ENCODE results near the gene TAF1C.

TAF1C gene

DNA sequence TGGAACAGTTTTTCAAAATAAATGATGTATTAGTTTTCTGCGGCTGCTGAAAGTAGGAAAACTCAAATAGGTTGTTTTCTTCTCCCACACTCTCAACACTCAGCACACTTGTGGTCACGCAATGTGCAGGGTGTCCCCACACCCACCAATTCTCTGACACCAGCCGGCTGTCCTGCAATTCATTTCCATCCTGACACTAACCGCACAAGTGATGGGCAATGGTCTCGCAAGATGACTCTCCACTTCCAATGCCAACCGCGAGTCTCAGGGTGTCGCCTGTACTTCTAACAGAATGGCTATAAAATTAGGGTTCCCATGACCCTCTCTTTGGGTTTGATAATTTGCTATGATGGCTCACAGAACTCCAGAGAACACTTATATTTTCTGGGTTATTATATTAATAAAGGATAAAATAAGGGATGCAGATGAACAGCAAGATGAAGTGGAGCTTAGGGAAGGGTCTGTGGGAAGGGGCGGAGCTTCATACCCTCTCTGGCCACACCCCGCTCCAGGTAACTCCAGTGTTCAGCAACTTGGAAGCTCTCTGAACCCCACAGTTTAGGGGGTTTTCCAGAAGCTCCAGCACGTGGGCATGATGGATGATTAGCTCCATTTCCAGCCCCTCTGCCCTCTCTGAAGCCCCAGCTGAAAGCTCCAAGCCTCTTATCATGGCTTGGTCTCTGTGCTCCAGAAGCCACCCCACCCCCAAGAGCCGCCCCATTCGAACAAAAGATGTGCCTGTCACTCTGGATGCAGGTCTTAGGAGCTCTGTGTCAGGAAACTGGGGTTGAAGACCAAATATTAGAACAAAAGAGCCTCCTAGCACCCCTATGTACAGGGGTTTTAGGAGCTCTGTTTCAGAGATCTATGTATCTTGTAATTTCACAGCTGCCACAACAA lies 19.8 kb downstream of the TAF1C start:
- in situ Hi-C loops (cut with MboI; ENCODE audit: low sequenced_read_pairs) = no loop called here

DNA sequence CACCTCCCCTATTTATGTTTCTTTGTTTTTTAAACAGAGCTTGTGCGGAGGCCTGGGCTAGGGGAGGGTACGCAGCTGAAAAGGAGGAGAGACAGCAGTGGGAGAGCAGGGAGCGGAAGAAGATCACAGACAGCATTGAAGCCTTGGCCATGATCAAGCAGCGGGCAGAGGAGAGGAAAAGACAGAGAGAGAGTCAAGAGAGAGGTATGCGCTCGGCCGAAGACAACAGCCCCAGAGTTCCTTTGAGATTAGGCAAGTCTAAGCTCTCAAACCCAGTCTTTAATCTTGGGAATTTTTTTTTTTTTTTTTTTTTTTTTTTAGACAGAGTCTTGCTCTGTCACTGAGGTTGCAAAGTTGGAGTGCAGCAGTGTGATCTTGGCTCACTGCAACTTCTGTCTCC lies 21.1 kb downstream of the TAF1C start:
- in situ Hi-C loops (cut with MboI; ENCODE audit: low sequenced_read_pairs) = no loop called here

DNA sequence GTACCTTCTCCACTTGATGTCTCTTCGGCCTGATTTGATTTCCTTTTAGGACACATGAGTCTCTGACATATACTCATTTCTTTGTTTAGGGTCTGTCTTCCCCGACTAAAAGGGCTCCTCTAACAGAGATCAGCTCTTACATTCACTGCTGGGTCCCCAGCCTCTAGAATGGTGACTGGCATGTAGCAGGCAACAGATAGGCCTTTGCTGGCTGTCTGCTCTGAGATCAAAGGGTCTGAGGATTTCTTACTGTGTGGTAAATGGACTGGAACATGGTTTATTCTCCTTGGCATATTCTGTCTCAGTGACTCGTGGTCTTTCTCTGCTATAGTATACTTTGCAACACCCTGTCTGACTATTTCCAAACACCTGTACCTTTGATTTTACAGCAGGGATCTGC lies 25.1 kb downstream of the TAF1C start:
- in situ Hi-C loops (cut with MboI; ENCODE audit: low sequenced_read_pairs) = no loop called here

DNA sequence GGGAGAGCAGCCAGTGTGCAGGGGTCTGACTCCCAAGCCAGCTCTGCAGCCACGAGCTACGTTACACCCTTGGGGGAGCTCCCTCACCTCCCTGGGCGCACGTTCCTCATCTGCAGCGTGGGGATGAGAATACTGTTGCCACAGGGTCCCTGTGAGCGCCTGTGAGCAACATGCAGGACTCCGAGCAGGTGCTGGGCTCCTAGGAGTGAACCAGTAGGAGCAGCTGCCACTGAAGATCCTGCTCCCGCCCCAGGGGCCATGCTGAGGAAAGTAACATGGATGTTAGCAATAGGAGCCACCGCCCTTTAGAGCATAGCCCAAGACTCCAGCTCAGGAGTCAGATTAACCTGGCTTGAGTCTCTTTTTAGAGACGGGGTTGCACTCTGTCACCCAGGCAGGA lies 25.8 kb downstream of the TAF1C start:
- in situ Hi-C loops (cut with MboI; ENCODE audit: low sequenced_read_pairs) = no loop called here

DNA sequence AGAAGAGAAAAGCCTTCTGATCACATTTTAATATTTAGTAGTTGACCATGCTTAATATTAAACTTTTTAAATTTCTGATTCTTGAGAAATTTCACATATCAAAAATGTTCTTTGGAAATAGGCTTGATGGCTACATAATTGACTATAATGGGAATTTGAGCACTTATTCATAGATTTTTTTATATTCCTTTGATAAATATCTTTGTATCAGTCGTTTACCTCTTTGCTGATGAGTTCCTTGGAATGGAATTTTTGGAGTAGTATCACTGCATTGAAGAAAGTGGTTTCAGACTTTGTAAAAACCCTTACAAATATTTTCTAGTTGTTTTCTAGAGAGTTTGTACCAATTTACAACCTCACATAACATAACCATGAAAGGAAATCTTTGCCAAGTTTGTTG lies 27.1 kb downstream of the TAF1C start:
- in situ Hi-C loops (cut with MboI; ENCODE audit: low sequenced_read_pairs) = no loop called here

DNA sequence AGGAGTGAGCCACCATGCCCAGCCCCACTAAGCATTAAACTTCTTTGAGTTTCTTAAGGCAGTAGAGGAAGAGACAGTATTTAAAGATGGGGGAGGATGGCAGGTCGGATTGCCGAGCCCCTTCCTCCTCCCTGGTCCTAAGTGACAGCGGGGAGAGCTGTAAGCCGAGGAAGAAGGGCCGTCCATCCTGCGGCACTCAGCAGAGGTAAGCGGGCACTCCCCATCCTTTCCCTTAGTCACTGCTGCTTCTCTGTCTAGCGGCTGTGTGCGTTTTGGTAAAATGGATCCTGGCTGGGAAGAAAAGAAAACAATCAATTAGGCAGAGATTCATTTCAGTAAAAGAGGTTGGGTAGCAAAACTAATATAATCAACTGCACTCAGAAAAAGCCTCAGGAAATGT lies 27.9 kb downstream of the TAF1C start:
- in situ Hi-C loops (cut with MboI; ENCODE audit: low sequenced_read_pairs) = no loop called here

DNA sequence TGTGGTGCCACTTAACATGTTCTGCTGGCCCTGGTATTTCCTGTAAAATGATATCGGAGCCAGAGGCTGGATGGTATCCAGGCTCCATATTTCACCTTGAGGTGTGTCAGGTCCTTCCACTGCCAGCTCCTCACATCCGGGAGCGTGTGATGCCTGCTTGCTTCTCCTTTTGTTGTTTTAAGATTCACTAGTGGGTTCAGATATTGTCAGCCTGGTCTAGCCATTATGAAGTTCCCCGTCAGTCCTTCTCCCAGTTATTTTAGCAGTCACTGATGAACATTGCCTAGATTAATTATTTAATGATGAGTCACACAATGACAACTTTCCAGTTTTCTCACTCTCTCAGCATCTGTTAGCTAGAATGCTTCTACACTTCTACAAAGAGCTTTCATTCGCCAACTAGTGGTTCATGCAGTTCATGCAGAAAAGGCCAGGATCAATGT lies 30.5 kb downstream of the TAF1C start:
- in situ Hi-C loops (cut with MboI; ENCODE audit: low sequenced_read_pairs) = no loop called here

DNA sequence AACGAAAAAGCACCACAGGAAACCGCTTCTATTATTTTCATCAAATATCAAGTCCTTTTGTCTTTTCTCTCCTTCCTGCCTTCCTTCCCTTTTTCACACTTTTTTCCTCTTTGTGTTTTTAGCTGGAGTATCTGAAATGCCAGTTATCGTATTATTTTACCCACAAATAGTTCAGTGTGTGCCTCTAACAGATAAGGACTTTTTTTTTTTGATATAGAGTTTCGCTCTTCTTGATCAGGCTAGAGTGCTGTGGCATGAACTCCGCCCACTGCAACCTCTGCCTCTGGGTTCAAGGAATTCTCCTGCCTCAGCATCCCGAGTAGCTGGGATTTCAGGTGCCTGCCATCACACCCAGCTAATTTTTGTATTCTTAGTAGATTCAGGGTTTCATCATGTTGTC lies 31.1 kb downstream of the TAF1C start:
- in situ Hi-C loops (cut with MboI; ENCODE audit: low sequenced_read_pairs) = no loop called here

DNA sequence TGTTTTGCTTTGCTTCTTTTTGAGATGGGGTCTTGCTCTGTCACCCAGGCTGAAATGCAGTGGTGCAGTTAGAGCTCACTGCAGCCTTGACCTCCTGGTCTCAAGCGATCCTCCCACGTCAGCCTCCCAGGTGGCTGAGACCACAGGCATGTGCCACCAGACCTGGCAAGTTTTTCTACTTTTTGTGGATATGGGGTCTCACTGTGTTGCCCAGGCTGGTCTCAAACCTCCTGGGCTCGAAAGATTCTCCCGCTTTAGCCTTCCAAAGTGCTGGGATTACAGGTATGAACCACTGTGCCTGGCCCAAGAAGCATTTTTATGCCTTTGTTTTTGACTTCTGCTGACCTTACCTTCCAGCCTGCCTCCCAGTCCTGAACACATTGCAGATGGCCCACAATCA lies 31.6 kb downstream of the TAF1C start:
- in situ Hi-C loops (cut with MboI; ENCODE audit: low sequenced_read_pairs) = no loop called here

DNA sequence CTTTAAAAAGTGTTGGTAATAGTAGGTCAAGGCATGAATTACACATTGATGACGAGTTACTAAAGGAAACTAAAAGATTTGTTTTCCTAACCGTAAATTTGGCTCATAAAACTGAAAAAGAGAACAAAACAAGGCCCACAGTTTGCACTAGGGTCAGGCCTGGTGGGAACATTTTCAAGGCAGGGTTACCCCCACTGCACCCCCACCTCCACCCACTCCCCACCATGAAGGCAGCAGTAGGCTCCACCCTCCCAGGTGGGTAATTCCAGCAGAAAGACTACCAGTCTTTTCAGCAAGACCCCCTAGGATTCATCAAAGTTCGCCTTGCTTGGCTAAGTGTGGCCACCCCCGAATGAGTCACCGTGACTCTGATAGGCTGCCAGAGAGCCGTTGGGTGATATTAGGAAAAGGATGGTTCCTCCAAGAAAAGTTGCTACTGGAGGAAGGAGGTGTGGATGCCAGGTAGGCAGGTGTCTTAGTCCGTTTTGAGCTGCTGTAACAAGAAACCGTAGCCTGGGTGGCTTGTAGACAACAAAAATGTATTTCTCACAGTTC lies 33.1 kb downstream of the TAF1C start:
- in situ Hi-C loops (cut with MboI; ENCODE audit: low sequenced_read_pairs) = no loop called here

DNA sequence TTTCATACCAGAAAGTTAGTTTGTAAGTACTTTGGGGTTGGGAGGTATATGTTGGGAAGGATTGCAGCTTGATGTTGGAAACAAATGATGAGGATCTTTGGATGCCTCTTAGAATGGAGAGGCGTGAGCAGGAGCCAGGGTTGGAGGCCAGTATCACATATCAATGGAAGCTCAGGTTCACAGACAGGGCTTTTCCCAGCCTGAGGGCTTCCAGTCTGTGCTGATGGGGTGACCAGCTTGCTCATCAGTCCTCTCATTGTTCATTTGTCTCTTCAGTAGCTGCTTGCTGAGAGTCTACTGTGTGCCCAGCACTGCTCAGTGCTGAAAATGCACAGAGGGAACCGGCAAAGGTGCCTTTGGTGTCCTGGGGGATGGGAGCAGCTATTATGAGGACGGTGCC lies 35.9 kb downstream of the TAF1C start:
- in situ Hi-C loops (cut with MboI; ENCODE audit: low sequenced_read_pairs) = no loop called here

DNA sequence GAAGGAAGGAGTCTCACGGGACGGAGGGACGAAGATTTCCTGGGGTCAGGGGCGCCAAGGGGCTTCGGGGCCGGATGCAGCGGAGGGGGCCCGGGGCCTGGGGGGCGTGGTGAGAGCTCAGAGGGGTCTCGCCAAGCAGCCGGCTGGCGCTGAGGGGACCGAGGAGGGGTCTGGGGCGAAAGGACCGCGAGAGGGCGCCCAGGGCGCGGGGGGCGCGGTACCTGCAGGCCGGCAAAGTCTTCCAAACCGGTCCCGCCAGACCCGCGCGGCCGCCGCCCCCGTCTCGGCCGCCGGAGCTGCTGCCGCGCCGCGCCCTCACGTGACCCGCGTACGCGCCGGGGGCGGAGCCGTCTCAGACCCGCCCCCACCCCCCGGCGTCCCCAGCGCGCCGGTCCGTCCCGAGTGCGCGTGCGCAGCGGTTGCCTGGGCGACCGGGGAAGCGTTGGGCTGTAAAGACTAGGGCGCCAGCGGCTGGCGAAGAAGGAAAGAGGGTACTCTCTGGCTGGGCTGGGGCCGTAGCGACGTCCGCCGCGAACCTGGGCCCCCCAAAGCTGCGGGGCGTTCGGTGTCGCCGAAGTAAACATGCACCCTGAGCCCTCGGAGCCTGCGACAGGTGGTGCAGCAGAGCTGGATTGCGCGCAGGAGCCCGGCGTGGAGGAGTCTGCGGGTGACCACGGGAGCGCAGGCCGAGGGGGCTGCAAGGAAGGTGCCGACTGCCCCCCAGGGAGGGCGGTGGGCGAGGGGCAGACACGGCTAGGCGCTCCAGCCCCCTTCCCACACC lies 41.8 kb downstream of the TAF1C start, which contains the start of the genes DNAAF1 and HSDL1:
DNAAF1 (plus strand) TSS at position 450 of the 781 bp plus-strand sequence; CDS start at position 583, 133 bp downstream.
HSDL1 (minus strand) TSS at position 319 of the 781 bp plus-strand sequence. CDS start 13,856 bp downstream, outside the sequence.
- in situ Hi-C loops (cut with MboI; ENCODE audit: low sequenced_read_pairs) = no loop called here

DNA sequence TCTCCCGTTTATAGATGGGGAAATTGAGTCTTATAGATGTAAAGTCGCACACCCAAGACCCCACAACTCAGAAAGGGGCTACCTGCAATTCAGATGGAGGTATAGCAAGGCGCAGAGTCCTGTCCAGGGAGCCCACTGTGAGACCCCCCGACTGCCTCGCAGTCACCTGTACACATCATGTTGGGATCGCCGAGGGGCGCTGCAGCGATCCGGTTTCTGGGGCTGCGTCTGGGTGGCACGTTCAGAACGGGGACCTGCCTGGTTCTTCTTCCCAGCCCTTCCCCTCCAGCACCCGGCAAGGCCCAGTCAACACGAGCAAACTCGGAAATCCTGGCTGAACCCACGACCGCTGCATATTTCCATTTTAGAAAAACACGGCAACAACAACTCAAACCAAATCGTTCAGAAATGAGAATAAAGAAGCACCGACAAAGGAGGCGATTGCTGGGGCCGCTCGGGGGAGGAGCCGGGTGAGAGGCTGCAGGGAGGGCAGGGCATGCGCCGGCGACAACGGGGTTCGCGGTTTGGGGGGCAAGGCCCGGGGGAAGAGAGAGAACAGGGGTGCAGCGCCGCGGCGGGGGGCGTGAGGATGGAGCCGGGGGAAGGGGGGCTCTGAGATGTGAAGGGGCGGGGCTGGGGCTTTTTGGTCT lies 42.5 kb downstream of the TAF1C start:
- in situ Hi-C loops (cut with MboI; ENCODE audit: low sequenced_read_pairs) = no loop called here

DNA sequence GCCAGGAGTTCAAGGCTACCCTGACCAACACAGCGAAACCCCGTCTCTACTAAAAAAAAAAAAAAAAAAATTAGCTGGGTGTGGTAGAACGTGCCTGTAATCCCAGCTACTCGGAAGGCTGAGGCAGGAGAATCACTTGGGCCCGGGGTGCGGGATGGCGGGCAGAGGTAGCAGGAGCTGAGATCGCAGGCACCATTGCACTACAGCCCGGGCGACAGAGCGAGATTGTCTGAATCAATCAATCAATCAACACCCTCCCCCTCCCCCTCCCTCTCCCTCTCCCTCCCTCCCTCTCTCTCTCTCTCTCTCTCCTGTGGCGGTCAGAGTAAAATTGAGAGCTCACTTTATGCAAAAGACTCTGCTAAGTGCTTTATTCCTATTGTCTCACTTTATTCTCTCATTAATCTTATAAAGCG lies 43.1 kb downstream of the TAF1C start:
- in situ Hi-C loops (cut with MboI; ENCODE audit: low sequenced_read_pairs) = no loop called here

DNA sequence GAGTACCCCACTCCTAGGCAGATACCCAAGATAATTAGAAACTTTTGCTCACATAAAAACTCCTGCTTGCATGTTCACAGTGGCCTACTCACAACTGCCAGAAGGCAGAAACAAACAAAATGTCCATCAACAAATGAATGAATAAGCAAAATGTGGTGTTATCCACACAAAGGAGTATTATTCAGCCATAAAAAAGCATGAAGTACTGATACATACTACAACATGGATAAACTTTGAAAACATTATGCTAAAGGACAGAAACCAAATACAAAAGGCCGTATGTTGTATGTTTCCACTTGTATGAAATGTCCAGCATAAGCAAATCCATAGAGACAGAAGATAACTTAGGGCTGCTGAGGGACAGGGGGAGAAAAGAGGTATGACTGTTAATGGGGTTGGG lies 43.8 kb downstream of the TAF1C start:
- in situ Hi-C loops (cut with MboI; ENCODE audit: low sequenced_read_pairs) = no loop called here

DNA sequence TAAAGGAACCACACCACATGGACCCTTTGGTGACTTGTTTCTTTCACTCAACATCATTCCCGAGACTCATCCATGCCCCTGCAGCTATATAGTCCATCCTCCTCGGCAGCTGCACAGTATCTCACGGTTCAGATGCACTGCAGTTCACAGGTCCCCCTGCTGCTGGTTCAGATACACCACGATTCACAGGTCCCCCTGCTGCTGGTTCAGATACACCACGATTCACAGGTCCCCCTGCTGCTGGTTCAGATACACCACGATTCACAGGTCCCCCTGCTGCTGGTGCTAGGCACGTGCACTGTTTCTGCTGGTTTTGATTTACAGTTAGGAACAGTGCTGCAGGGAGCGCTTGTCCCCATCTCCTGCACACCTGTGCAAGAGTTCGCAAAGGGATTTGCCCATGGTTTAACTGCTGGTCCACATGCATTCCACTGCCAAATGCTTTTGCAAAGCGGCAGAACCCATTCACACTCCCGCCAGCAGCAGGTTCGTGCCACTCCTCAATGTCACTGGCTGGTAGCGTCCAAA lies 45.6 kb downstream of the TAF1C start:
- in situ Hi-C loops (cut with MboI; ENCODE audit: low sequenced_read_pairs) = no loop called here

DNA sequence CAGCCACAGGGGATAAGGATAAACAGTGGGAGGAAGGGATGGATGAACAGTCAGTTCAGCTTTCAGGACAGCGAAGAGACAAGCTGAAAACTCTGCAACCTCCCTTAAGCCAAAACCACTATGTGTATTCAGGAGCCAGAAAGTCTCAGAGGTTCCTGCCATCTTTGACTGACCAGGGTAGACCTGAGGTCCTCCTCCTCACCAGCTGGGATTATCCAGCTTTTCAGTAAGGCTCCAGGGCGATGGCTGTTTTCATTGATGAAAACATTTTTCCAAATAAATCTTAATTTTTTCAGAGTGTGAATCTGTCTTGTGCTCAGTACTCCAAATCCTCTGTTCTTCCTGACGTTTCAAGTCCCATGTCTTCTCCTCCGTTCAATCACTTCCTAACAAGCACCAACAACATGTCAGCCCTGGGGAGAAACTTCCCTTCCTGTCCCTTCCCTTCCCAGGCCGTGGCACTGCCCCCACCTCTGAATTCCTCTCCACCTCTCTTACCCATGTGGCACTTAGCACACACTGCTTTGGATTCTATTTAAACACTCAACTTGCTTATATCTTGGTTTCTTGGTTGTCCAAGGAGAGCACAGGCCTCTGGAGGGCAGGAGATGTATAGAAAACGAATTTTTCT lies 47.1 kb downstream of the TAF1C start:
- in situ Hi-C loops (cut with MboI; ENCODE audit: low sequenced_read_pairs) = no loop called here

DNA sequence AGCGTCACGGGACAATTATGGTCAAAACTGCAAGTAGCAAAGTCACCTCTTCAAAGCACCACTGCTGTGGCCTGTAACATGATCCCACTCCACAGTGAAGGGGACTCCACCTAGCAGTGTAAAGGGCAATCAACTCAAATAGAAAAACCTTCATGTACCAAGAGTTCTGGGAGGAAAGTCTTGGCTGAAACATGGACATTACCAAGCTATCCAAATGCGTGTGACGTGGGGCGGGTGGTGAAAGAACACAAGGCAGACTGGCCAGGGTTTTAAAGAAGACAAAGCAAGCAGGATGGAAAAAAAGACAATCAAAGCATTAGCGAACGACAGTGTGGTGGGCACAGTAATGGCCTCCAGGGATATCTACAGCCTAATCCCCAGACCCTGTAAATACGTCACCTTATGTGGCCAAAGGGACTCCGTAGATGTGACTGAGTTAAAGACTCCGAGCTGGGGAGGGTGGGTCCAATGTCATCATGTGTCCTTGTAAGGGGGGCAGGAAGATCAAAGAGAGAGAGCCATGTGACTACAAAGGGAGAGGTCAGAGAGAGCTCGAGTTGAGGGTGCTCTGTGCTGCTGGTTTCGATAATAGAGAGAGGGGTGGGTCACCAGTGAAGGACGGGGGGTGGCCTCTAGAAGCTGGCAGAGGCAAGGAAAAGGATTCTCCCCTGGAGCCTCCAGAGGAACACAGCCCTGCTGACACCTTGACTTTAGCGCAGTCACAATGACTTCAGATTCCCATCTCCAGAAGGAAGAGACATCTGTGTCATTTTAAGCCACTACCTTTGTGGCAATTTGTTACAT lies 47.8 kb downstream of the TAF1C start:
- in situ Hi-C loops (cut with MboI; ENCODE audit: low sequenced_read_pairs) = no loop called here

DNA sequence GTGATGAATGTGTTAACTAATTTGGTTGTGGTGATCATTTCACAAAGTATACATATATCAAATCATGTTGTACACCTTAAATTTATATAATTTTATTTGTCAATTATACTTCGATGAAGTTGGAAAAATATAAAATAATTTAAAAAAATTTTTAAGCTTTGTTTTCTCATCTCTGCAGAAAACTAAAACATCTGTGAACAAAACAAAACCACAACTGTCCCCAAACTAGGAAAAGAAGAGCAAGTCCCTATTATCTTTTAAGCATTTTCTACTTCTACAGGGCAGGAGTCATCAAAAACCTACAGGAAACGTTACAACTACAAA lies 48.4 kb downstream of the TAF1C start:
- in situ Hi-C loops (cut with MboI; ENCODE audit: low sequenced_read_pairs) = no loop called here

Data from HL-60/S4 (cell line).